SW 1271 (cell line): ENCODE results near the gene CLPTM1L.
"Not testable (repeated sequence)": the region's sequence is repeated elsewhere in the genome, so short reads cannot be mapped to it uniquely, and the experiment has no call there.

ENCODE experiments used
- DNase-seq, 2 experiments: peaks; one replicate each; lab custom pipeline; 2025; lab: John Stamatoyannopoulos, UW

Gene CLPTM1L

DNA sequence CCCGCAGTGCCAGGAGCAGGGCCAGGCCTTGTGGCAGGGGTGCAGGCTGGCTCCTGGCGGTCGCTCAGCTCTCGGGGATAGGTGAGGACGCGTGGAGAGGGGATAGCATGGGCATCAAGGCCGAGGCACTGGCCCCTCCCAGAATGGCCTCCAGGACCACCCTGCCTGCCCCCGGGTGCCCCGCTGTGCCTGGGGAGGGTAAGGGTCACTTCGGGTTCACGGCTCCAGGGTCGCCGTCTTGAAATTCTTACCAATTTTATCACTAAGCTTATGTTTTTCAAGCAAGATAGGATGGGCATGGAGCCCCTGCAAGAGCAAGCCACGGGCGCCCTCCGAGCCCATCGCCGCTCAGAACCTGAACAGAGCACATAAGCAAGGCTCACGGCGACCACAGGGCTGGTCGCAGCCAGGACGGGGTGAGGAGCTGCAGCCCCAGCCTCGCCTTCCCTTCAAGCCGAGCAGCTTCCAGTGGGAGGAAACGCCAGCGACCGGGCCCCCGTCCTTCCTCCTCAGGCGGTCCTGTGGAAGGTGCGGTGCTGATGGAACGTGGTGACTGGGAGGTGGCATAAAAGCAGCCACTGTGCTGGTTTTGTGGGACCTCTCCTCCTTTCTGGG is 14.2 kb upstream of the CLPTM1L start:
- DNase-seq: no peak

DNA sequence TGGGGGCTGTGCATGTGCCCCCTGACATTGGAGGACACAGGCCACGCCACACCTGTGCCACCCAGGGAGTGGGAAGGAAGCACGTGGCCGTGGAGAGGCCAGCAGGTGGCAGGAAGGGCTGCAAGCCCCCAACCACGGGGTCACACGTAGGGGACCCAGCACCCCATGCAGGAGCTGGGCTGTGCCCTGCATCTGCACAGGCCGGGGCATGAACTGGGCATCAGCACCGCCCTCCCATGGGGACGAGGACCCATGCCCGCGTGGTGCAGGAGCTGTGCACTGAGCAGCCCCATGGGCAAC is 13.8 kb upstream of the CLPTM1L start:
- DNase-seq: no peak

DNA sequence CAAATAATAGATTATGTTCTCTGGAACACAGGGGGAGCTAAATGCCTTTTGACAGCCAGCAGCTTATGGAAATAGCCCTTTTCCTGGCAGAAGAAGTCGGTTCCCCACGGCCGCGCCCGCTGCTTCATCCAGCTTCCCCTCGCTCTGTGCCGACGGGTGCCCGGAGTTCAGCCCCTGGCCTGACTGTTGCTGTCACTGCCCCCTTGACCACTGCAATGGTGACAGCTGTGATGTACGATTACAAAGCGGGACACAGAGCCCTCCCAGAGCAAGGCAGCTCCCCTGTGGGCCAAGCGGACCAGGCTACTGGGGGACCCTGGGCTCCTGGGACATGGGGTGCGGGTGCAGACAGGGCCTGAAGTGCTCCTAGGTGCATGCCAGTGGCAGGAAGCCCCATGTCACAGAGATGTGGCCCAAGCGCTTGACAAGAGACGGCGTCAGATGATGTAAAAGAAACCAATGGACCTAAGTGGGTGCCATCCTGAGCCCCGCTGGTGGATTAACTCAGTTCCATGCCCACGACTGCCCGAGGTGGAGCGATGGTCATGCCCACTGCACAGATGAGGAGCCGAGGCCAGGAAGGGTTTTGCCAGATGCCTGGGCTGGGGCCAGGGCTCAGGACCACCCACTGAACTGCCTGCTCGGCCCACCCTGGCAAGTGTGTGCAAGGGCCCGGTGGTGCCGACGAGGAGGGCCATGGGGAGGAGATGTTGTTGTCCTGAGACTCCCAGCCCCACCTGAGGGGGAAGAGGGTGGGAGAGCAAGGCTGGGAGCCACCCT is 13.2 kb upstream of the CLPTM1L start:
- DNase-seq: no peak

DNA sequence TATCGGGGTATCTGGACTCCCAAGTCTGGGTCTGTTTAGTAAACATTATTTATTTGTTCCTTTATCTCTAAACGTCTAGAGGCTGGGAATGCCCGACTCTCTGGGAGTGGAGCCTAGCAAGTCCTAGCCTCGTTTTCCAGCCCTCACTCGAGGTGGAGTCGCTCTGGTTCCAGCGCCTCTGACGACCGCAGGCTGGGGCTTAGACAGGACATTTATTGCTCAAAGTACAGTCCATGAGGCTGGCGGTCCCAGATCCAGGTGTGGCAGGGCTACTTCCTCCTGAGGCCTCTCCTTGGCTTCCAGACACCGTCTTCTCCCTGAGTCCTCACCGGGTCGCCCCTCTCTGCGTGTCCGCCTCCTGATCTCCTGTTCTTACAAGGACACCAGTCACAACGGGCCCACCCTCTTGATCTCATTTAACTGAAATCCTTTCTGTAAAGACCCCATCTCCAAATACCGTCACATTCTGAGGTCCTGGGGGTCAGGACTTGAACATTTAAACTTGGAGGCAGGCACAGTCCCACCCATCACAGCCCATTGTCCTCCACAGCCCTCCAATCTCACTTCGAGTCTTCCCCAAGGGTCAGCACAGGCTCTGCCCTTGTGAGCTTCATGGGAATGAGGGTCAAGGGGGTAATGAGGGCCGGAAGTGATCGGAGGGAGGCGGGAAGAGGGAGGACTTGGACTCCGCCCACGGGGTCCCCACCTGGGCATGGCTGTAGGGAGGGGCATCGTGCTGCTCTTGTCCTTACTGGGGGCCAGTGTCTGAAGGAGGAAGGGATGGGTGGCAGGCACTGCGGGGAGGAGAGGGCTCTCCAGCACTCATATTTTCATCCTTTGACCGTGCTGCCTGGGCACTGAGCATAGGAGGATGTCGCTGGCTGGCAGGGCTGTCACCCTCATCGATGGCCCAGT is 12.2 kb upstream of the CLPTM1L start:
- DNase-seq: no peak

DNA sequence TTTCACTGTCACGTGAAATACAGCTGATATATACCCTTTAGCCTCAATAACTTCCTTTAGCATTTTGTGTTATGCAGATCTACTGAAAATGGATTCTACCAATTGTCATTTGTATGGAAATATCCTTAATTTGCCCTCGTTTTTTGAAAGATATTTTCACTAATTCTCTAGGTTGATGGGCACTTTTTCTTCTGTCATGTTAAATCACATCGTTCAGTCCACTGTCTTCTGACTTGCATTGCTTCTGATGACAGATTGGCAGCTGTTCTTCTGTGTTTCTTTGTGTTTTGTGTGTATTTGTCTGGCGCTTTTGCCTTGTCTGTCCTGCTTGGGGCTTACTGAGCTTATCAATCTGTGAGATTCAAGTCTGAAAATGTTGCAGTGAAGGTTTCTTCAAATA is 9.7 kb upstream of the CLPTM1L start:
- no peak for DNase-seq

DNA sequence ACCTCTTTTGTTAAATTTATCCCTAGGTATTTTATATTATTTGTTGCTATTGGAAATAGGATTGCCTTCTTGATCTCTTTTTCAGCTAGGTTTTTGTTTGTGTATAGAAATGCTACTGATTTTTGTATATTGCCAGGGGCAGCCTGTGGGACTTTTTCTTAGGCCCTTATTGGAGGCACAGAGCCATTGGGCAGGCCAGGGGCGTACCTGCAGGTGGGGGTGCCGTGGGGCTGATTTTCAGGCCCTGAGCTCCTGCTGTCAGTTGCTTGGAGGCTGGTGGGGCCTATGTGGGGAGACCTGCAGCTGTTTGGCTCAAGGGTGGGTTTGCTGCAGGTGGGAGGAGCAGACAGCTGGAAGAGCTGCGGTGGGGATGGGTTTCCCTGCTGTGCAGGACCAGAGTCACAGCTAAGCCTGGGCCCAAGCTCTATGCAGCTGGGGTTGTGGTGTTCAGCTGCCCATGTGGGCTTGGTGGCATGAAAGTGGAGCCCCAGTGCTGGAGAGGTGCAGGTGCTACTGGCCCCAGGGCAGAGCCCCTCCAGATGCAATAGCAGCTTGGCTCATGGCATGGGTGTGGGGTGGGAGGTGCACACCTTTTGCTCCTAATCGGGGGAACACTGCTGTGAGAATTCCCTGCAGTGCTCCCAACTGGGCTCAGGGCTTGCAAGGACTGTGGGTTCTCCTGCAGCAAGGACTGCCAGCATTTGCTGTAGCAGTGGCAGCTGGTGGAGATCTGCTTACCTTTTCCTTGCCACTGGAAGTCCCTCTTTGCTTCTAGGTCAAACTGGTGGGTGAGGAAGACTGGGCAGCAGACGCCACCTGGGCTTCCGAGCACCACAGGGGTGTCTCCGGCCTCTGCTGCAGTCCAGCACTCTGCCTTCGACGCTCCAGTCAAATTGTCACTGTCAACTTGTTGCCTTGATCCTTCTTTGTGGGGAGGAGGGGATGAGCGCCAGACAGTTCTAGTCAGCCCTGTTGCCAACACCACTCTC is 7.6 kb upstream of the CLPTM1L start:
- no peak for DNase-seq

DNA sequence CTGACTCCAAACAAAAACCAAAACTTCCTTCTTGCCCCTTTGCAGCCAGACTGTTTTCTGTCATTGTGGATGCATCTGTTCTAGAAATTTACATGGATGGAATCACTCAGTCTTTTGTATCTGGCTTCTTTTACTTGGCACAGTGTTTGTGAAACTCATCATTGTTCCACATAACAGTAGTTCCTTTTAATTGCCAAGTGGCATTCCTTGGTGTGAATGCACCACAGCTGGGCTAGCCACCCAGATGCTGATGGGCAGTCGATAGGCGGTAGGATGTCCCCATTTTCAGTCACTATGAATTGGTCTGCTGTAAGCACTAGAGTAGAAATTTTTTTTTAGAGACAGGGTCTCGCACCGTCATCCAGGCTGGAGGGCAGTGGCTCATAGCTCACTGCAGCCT is 6.3 kb upstream of the CLPTM1L start:
- no peak for DNase-seq

DNA sequence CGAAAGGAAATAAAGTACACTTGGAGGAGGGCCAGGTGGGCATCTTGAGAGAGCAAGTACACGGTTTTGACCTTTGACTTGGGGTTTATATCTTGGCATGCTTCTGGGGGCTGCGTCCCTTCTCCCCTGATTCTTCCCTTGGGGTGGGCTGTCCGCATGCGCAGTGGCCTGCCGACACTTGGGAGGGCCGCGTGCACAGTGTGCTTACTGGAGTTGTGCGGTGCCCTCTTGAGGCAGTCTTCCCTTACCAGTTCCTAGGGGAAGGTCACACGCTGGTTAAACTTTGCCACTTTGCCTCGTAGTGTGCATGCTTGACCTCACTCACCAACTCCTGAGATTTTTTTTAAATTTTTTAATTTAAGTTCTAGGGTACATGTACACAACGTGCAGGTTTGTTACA is 4.3 kb upstream of the CLPTM1L start:
- no peak for DNase-seq

DNA sequence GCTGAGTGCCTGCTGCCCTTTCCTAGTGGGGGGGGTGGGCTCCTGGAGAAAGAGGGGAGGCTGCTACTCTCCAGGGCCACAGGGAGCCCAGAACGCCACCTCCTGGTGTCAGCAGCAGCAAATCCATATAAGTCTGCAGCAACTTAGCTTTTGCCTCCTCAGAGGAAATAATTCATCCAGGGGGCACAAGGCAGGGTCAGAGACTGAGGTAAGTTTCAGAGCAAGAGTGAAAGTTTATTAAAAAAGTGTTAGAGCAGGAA is 4.0 kb upstream of the CLPTM1L start:
- no peak for DNase-seq

DNA sequence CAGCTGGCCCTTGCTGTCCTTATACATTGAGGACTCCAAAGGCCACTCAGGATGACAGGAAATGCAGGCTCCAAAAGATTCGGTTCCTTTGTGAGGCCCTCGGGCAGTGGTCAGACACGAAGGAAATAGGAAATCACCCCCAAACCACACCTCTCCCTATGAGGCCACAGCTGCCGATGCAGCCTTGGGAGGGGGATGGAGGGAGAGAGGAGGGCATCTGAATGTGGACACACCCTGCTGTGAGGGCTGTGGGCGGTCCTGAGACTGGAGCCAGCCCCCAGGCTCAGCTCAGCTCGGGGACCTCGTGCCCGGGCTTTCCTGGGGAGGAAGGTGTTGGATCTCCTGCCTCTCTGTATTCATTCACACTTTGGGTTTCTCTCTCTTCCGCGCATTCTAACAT is 2.7 kb upstream of the CLPTM1L start:
- no peak for DNase-seq

DNA sequence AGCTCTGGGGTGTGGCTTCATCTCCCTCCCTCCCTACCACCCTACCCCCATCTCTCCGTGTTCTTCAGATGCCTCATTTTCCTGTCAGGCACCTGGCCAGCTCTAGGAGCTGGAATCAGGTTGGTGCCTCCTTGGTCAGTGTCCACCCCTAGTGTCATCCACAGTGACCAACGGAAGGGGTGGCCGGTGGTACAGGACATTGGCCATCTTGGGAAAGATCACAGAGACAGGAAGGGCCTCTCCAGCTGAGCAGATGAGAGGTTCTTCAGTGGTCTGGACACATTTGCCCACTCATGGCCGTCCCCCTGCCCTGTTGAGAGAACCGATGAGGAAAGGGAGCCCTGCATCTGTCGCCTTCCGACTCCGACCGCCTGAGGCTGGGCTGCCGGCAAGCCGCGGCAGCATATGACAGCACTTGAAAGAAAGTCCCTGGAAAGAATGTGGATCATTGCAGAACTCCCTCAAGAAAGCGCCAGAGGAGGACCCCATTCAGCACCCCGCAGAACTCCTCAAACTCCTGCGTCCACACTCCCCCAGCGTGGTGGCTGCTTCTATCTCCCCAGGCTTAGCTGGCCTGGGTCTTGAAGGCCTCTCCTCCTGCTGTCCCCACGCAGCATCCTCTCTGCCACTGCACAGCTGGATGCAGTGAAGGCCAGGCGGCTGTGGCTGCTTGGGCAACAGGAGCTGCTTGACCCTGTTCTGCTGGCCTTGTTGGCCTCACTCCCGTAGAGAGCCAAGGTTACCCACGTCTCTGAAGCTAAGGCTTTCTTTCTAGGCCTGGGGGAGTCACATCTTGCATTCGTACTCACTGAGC is 1.9 kb upstream of the CLPTM1L start:
- DNase-seq: no peak

DNA sequence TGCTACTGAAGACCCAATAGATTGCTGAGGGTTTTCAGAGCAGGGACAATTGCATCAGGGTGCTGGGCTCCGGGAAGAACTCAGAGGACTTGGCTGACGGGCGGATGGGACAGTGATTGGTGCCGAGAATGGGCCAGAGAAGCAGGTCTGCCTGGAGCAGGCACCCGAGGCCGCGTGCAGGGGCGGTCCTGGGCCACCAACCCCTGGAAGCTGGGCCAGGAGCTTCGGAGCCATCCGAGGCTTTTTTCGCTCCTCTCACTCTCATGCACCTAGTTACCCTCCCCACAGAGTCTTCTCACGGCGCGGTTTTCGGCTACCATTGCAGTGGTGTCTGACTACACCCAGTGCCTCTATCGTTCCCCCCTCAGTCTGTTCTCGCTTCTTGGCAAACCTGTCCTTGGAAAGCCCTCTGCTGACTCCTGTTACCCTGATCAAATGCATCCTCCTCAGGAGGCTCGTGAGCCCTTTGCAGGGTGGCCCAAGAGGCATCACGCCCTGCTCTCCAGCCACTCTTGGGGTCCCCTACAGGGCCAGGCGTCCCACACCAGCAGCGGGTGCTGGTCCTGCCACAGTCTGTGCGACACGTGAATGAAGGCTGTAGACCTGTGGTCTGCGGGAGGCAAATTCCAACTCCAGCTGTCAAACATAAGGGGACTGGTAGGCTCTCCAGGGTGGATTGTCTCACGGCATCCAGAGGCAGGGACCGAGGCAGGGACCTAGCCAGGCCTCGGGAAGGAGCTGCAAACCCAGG is 1.2 kb upstream of the CLPTM1L start:
- DNase-seq: no peak

DNA sequence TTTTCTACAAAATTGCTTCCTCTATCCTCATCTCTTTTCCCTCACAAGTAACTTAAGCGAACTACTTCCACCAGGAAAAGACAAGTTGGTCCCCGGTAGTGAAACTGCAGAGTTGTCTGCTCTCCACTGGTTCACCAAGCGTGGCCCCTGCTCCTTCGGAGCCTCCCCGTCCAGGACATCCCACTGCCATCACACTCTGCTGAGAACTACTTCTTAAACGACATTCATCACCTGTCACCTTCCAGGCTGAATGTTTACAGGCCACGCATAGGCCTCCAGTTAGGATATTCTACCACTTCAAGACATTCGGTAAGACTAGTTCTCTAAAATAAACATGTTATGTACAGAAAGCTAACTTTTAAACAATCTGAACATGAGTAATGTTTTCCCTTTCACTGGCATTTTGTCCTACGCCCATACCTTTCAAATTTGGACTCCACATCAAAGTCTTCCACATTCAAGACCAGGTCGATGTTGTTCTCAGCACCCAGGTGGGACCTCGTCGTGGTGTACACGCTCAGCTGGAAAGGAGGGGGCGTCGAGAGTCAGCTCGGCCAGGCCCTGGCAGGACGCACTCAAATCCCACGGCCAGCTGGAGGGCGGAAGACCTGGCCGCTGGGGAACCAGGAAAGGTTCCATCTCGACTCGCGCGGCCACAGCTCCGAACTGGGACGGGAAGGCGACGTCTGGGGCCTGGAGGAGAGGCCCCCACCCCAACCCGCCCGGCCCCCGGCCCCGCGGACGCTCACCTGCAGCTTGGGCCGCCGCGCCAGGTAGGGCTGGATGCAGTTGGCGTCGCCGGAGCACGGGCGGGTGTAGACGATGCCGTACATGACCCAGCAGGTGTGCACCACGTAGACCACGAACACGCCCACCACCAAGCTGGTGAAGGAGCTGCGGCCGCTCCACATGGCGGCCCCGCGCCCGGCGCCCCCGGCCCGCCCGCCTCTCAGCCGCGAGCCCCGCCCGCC is 683 bp downstream of the CLPTM1L start:
- DNase-seq: no peak

DNA sequence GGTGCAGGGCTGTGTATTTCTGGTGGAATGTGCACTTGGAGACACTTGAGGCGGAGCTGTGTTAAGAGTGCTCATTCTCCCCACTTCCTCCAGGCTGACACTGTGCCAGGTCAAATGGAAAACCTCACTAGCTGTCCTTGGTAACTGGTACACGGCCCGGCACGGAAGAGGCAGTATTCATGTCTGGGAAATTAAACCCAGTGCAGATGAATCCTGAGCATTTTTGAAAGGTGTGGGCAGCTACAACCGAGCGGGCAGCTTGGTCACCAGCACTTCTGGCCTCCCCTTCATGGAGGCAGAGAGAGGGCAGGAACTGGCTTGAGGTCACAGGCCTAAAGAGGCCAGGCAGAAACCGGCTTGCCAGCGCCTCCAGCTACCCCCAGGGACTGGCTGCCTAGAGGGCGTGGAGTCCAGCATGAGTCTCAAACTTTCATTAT is 1.6 kb downstream of the CLPTM1L start:
- no peak for DNase-seq

DNA sequence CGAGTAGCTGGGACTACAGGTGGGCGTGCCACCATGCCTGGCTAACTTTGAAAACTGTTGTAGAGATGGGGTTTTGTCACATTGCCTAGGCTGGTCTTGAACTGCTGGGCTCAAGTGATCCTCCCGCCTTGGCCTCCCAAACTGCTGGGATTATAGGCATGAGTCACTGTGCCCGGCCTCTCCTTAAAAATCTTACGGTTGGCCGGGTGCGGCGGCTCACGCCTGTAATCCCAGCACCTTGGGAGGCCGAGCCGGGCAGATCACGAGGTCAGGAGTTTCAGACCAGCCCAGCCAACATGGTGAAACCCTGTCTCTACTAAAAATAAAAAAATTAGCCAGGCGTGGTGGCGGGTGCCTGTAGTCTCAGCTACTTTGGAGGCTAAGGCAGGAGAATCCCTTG is 2.2 kb downstream of the CLPTM1L start:
- not testable (repeated sequence) for DNase-seq

DNA sequence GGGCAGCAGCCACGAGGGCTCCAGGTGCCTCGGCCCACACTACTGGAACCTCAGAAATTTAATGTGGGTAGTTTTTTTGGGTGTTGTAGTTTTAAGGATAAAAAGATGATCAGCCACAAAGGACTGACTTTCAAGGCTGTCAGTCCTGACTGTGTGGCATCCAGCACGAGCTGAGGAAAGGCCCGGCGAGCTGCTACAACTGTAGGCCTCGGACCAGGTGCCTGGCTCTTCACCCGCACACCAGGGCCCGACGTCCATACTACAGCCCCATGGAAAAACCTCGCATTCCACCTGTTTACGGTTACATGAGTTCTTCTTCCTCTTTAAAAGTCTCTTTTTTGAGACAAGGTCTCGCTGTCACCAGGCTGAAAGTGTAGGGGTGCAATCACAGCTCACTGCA is 2.6 kb downstream of the CLPTM1L start:
- no peak for DNase-seq

DNA sequence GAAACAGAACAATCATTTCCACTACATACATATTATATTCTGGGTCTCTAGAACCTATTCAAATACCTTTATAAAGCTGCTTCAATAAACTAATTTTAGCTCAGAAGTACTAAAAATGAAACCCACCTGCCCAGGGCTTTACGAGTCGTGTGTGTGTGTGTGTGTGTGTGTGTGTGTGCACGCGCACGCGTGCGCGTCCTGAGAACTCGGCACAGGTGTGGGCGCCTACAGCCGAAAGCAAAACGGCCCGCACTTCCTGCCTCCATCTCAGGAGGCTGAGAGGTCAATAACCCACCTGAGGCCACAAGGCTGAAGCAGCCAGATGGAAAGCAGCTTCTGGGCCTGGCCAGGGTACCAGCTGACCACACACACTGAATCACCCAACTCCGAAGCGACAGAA is 3.0 kb downstream of the CLPTM1L start:
- DNase-seq: no peak

DNA sequence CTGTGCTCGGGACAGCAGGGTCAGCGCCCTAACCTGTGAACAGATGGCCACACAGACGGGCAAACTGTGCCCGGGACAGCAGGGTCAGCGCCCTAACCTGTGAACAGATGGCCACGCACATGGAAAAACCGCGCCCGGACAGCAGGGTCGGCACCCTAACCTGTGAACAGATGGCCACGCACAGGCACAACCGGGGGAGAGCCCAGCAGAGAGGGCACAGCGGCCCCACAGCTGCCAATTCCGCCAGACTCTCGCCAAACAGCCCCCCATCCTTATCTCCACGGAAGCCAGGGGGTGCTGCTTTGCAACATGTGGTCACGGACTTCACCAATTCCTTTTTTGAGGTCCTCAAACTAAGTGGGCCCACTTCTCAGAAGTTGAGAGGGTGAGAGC is 5.1 kb downstream of the CLPTM1L start:
- not testable (repeated sequence) for DNase-seq

DNA sequence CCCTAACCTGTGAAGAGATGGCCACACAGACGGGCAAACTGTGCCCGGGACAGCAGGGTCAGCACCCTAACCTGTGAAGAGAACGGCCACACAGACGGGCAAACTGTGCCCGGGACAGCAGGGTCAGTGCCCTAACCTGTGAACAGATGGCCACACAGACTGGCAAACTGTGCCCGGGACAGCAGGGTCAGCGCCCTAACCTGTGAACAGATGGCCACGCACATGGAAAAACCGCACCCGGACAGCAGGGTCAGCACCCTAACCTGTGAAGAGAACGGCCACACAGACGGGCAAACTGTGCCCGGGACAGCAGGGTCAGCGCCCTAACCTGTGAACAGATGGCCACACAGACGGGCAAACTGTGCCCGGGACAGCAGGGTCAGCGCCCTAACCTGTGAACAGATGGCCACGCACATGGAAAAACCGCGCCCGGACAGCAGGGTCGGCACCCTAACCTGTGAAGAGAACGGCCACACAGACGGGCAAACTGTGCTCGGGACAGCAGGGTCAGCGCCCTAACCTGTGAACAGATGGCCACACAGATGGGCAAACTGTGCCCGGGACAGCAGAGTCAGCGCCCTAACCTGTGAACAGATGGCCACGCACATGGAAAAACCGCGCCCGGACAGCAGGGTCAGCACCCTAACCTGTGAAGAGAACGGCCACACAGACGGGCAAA is 5.6 kb downstream of the CLPTM1L start:
- not testable (repeated sequence) for DNase-seq
